MCF 10A (cell line): Measurements from ENCODE around the gene BIRC5. TPM values are rescaled to one million over a fixed set of nuclear protein-coding genes. Genes with fewer than 3 reads are reported as not detected.

ENCODE experiments used
- BruUV-seq: library from RNA; stranded (reverse); fragments of 400-500 nt; replicated peaks from 2 replicates; lab custom pipeline; 2021; lab: Mats Ljungman, UMichigan
- CTCF ChIA-PET: fragments of 300-600 bp; sonication (Branson Sonifier 250); formaldehyde crosslinking; extraction: SDS; loops from one replicate; lab custom pipeline; 2021; ENCODE audit warnings: antibody characterized with exemption, inconsistent platforms; lab: Yijun Ruan, JAX
- POLR2A ChIA-PET: fragments of 300-600, 350-650 bp; sonication (Branson Sonifier 250); formaldehyde crosslinking; extraction: SDS; loops from one replicate; lab custom pipeline; 2020; ENCODE audit warnings: antibody characterized with exemption, inconsistent platforms; lab: Yijun Ruan, JAX
- DNase-seq: peaks from one replicate; pipeline ENCODE4 v3.0.0-alpha.2; 2018; ENCODE audit not compliant: unreplicated experiment
- H3K27ac Mint-ChIP-seq: one replicate; pipeline ENCODE4 v1.8.0; 2022; ENCODE audit warnings: mild to moderate bottlenecking, low read depth, mixed read lengths; ENCODE audit not compliant: unreplicated experiment
- H3K27me3 Mint-ChIP-seq: one replicate; pipeline ENCODE4 v1.8.0; 2022; ENCODE audit warnings: mixed read lengths; ENCODE audit not compliant: insufficient read depth, unreplicated experiment
- H3K36me3 Mint-ChIP-seq: one replicate; pipeline ENCODE4 v1.8.0; 2022; ENCODE audit warnings: mild to moderate bottlenecking, moderate library complexity, mixed read lengths; ENCODE audit not compliant: insufficient read depth, unreplicated experiment
- H3K4me1 Mint-ChIP-seq: one replicate; pipeline ENCODE4 v1.8.0; 2022; ENCODE audit warnings: mixed read lengths; ENCODE audit not compliant: insufficient read depth, unreplicated experiment
- H3K4me3 Mint-ChIP-seq: one replicate; pipeline ENCODE4 v1.8.0; 2022; ENCODE audit warnings: mild to moderate bottlenecking, moderate library complexity, mixed read lengths; ENCODE audit not compliant: unreplicated experiment
- H3K9me3 Mint-ChIP-seq: one replicate; pipeline ENCODE4 v1.8.0; 2022; ENCODE audit warnings: mixed read lengths; ENCODE audit not compliant: unreplicated experiment
- CTCF ChIP-seq: fragments of 200-600 bp; IDR thresholded peaks from one replicate; pipeline ENCODE4 v1.8.0; 2022; ENCODE audit warnings: antibody characterized with exemption, mild to moderate bottlenecking; ENCODE audit not compliant: unreplicated experiment
- intact Hi-C: fragments of 100-400 bp; cut with micrococcal nuclease; formaldehyde crosslinking; loops from 2 replicates; pipeline ENCODE4 v1.14.1; 2022
- total RNA-seq: library from RNA; stranded (reverse); gene quantifications from 2 replicates; pipeline ENCODE4 v1.2.3, GENCODE V29; 2022

BIRC5 gene
- total RNA-seq, 1 experiment from 2014 or later, result 45.6 TPM

GRCh38 chr17:78180083-78180482, 34.0 kb upstream of the BIRC5 start:
- peaks cover 17% of the 10 kb centered on the region for H3K36me3 Mint-ChIP-seq
- H3K9me3 Mint-ChIP-seq, result no peaks in the 10 kb centered on the region
- no peaks in the 10 kb centered on the region for H3K27me3 Mint-ChIP-seq
- no peak for DNase-seq
- intact Hi-C loops, result no loop called here
- peaks cover 10% of the 10 kb centered on the region for H3K4me1 Mint-ChIP-seq
- no peak overlapping the region for H3K27ac Mint-ChIP-seq
- TF ChIP-seq CTCF, result no peak
- no TSS peak for BruUV-seq
- H3K4me3 Mint-ChIP-seq, result no peak overlapping the region
- CTCF ChIA-PET, result interaction anchor here (1.1 kb wide), 1 partner anchor 67 kb away, joined by 3 read pairs; no protein-coding TSS in a partner anchor
- POLR2A ChIA-PET, result no interaction called here

- no peak overlapping the region for H3K4me3 Mint-ChIP-seq
- ChIA-PET CTCF (interaction anchor here (0.5 to 0.7 kb wide), 2 partner anchors 10 to 14 kb away, joined by 3 read pairs; no protein-coding TSS in a partner anchor), POLR2A (no interaction called here)
- H3K27me3 Mint-ChIP-seq, result no peaks in the 10 kb centered on the region
- H3K36me3 Mint-ChIP-seq, result peaks cover 13% of the 10 kb centered on the region
- no peaks in the 10 kb centered on the region for H3K9me3 Mint-ChIP-seq
- H3K27ac Mint-ChIP-seq, result no peak overlapping the region
- no TSS peak for BruUV-seq
- intact Hi-C loops, result no loop called here
- no peak for TF ChIP-seq CTCF
- H3K4me1 Mint-ChIP-seq, result peaks cover 12% of the 10 kb centered on the region
- no peak for DNase-seq
Observed at GRCh38 chr17:78180508-78180907, 33.5 kb upstream of the BIRC5 start.

- peaks cover 16% of the 10 kb centered on the region for H3K36me3 Mint-ChIP-seq
- no peak for TF ChIP-seq CTCF
- H3K9me3 Mint-ChIP-seq, result no peaks in the 10 kb centered on the region
- DNase-seq, result no peak
- H3K27me3 Mint-ChIP-seq, result no peaks in the 10 kb centered on the region
- no TSS peak for BruUV-seq
- H3K4me3 Mint-ChIP-seq, result no peak overlapping the region
- no peak overlapping the region for H3K27ac Mint-ChIP-seq
- H3K4me1 Mint-ChIP-seq, result peaks cover 18% of the 10 kb centered on the region
- intact Hi-C loops, result no loop called here
- POLR2A ChIA-PET, result interaction anchor here (0.6 kb wide), 1 partner anchor 33 kb away, joined by 4 read pairs; no protein-coding TSS in a partner anchor
- CTCF ChIA-PET, result interaction anchor here (0.6 to 1.4 kb wide), 4 partner anchors 33 to 127 kb away, joined by 3 to 10 read pairs (median 4); no protein-coding TSS in a partner anchor
Observed at GRCh38 chr17:78182504-78182903, 31.5 kb upstream of the BIRC5 start.

- no peaks in the 10 kb centered on the region for H3K27me3 Mint-ChIP-seq
- BruUV-seq, result no TSS peak
- H3K9me3 Mint-ChIP-seq, result no peaks in the 10 kb centered on the region
- H3K36me3 Mint-ChIP-seq, result peaks cover 16% of the 10 kb centered on the region
- peaks cover 18% of the 10 kb centered on the region for H3K4me1 Mint-ChIP-seq
- intact Hi-C loops, result no loop called here
- no peak overlapping the region for H3K27ac Mint-ChIP-seq
- CTCF ChIA-PET, result interaction anchor here (1.0 to 1.4 kb wide), 2 partner anchors 72 to 166 kb away, joined by 3 to 10 read pairs; no protein-coding TSS in a partner anchor
- no peak for DNase-seq
- no peak overlapping the region for H3K4me3 Mint-ChIP-seq
- TF ChIP-seq CTCF, result no peak
- POLR2A ChIA-PET, result no interaction called here
Observed at GRCh38 chr17:78183916-78184315, 30.1 kb upstream of the BIRC5 start.
